Measurements from ENCODE around the gene BCL7B. TPM values are rescaled to one million over a fixed set of nuclear protein-coding genes. Genes with fewer than 3 reads are reported as not detected.

Gene BCL7B
- total RNA-seq: 18.8 and 19.2 TPM in 2 replicates

GRCh38 chr7:73557397-73558257 is at the start of gene BCL7B:
TSS of gene BCL7B (minus strand) at chr7:73557690. CDS start at chr7:73557578, 112 bp downstream.

GRCh38 chr7:73578342-73579128 is 21.0 kb upstream of the BCL7B start, which contains the start of gene TBL2:
TSS of gene TBL2 (minus strand) at chr7:73578579. CDS start at chr7:73578549, 30 bp downstream.

GRCh38 chr7:73522105-73522872 is 35.2 kb downstream of the BCL7B start, which contains the start of gene BAZ1B:
TSS of gene BAZ1B (minus strand) at chr7:73522293. CDS start at chr7:73521933, 360 bp downstream.

Other genes with a start within 250 kb of the BCL7B start
- 6.0 and 7.8 TPM in 2 replicates for gene NSUN5, start 248.9 kb downstream of the BCL7B start, total RNA-seq
- gene TRIM50, start 229.6 kb downstream of the BCL7B start, total RNA-seq: not detected in 2 replicates
- gene FKBP6, start 229.5 kb downstream of the BCL7B start, total RNA-seq: not detected in 2 replicates
- gene FZD9, start 123.9 kb downstream of the BCL7B start, total RNA-seq: 0.27 and 0.94 TPM in 2 replicates
- 47.0 and 51.6 TPM in 2 replicates for gene BAZ1B, start 35.4 kb downstream of the BCL7B start, total RNA-seq
- gene TBL2, start 20.9 kb upstream of the BCL7B start, total RNA-seq: 47.0 and 61.8 TPM in 2 replicates
- gene MLXIPL, start 66.8 kb upstream of the BCL7B start, total RNA-seq: not detected in 2 replicates
- gene VPS37D, start 110.1 kb upstream of the BCL7B start, total RNA-seq: 2.4 and 4.0 TPM in 2 replicates
- 1.9 and 2.0 TPM in 2 replicates for gene DNAJC30, start 125.8 kb upstream of the BCL7B start, total RNA-seq
- 42.9 and 60.3 TPM in 2 replicates for gene BUD23, start 125.9 kb upstream of the BCL7B start, total RNA-seq
- gene STX1A, start 162.0 kb upstream of the BCL7B start, total RNA-seq: 18.9 and 21.2 TPM in 2 replicates
- gene ABHD11, start 181.1 kb upstream of the BCL7B start, total RNA-seq: 7.7 and 9.4 TPM in 2 replicates
- 0.09 TPM in 2 replicates for gene CLDN3, start 212.6 kb upstream of the BCL7B start, total RNA-seq

Measured in endothelial cell of coronary artery (primary cell).